B cell (primary cell): ENCODE data around the gene TMEM220. TPM values are rescaled to one million over a fixed set of nuclear protein-coding genes. Genes with fewer than 3 reads are reported as not detected.

ENCODE experiments used
- ATAC-seq: fragments of 200-7000 bp; cut with Tn5 transposase; one replicate; pipeline ENCODE4 v1.10.0; 2021; ENCODE audit warnings: low read depth, mild to moderate bottlenecking, moderate number of reproducible peaks, moderate library complexity
- CTCF ChIA-PET: fragments of 350-600 bp; sonication (Branson Sonifier 250); formaldehyde crosslinking; loops from one replicate; lab custom pipeline; 2021; ENCODE audit warnings: antibody characterized with exemption, inconsistent platforms; lab: Charles Lee
- POLR2A ChIA-PET: fragments of 350-600 bp; sonication (Branson Sonifier 250); formaldehyde crosslinking; loops from one replicate; lab custom pipeline; 2021; ENCODE audit warnings: antibody characterized with exemption; lab: Charles Lee
- DNase-seq: peaks from one replicate; pipeline ENCODE4 v3.0.0; 2013
- H2AFZ ChIP-seq: 2 replicates; pipeline ENCODE4 v1.6.1; 2012; ENCODE audit warnings: mild to moderate bottlenecking, low read depth, low read length; ENCODE audit not compliant: insufficient read depth, poor library complexity, severe bottlenecking
- H3K27ac ChIP-seq, 2 donors: 1 replicate in 1 of 2; 2 replicates in 1 of 2; pipeline ENCODE4 v1.5.1; 2012 to 2013; ENCODE audit warnings: low read length in 2 of 2, mild to moderate bottlenecking in 2 of 2, moderate library complexity in 1 of 2
- H3K27me3 ChIP-seq, 4 experiments: fragments of 200-600 bp in 1 of 4; sonication (generic) in 1 of 4; replicated peaks in 1 of 4; 1 replicate in 2 of 4; 2 replicates in 2 of 4; pipeline versions ENCODE4 v1.6.1 to v1.7.0; 2013 to 2016; ENCODE audit warnings: low read length in 3 of 4, mild to moderate bottlenecking in 2 of 4, mixed read lengths in 1 of 4, moderate library complexity in 1 of 4; ENCODE audit not compliant: insufficient read depth in 4 of 4, control insufficient read depth in 3 of 4; ENCODE audit errors: control extremely low read depth in 1 of 4
- H3K36me3 ChIP-seq, 2 experiments: replicated peaks in 1 of 2; 1 replicate in 1 of 2; 2 replicates in 1 of 2; pipeline versions ENCODE4 v1.6.1 to v1.7.1; 2013; ENCODE audit warnings: low read length in 1 of 2; ENCODE audit not compliant: insufficient read depth in 2 of 2, control insufficient read depth in 1 of 2; ENCODE audit errors: control extremely low read depth in 1 of 2, extremely low read depth in 1 of 2
- H3K4me1 ChIP-seq, 2 donors: fragments of 200-600 bp in 1 of 2; sonication (generic) in 1 of 2; 1 replicate in 1 of 2; 2 replicates in 1 of 2; pipeline versions ENCODE4 v1.5.1 to v1.6.1; 2013 to 2017; ENCODE audit warnings: low read length in 2 of 2; ENCODE audit not compliant: control insufficient read depth in 2 of 2, insufficient read depth in 2 of 2
- H3K4me2 ChIP-seq: replicated peaks from 2 replicates; pipeline ENCODE3; 2012; ENCODE audit warnings: mild to moderate bottlenecking, low read depth, low read length; ENCODE audit not compliant: poor library complexity, severe bottlenecking
- H3K4me3 ChIP-seq, 5 experiments: fragments of 200-600 bp in 1 of 5; sonication (generic) in 1 of 5; 1 replicate in 3 of 5; 2 replicates in 2 of 5; pipeline versions ENCODE4 v1.5.1 to v1.7.0; 2011 to 2016; ENCODE audit warnings: low read length in 4 of 5, mild to moderate bottlenecking in 4 of 5, low read depth in 2 of 5, control low read depth in 1 of 5, moderate library complexity in 1 of 5; ENCODE audit not compliant: insufficient read depth in 1 of 5; ENCODE audit errors: control extremely low read depth in 1 of 5, extremely low read depth in 1 of 5
- H3K79me2 ChIP-seq: fragments of 200-600 bp; sonication (generic); one replicate; pipeline ENCODE4 v1.6.0; 2016; ENCODE audit warnings: low read length; ENCODE audit not compliant: control insufficient read depth, insufficient read depth
- H3K9ac ChIP-seq: fragments of 200-600 bp; sonication (generic); 2 replicates; pipeline ENCODE4 v1.6.1; 2017; ENCODE audit warnings: mild to moderate bottlenecking, low read length, moderate library complexity
- H3K9me3 ChIP-seq, 3 donors: one replicate each; pipeline versions ENCODE4 v1.6.1 to v1.7.1; 2013; ENCODE audit warnings: low read length in 2 of 3; ENCODE audit not compliant: control insufficient read depth in 2 of 3, insufficient read depth in 1 of 3; ENCODE audit errors: control extremely low read depth in 1 of 3
- H4K20me1 ChIP-seq: 2 replicates; pipeline ENCODE4 v1.6.0; 2012; ENCODE audit warnings: mild to moderate bottlenecking, low read length; ENCODE audit not compliant: insufficient read depth, control insufficient read depth, poor library complexity, severe bottlenecking
- H3K27ac Mint-ChIP-seq: one replicate; pipeline ENCODE4 v1.8.0; 2021; ENCODE audit warnings: mixed read lengths
- H3K27me3 Mint-ChIP-seq: one replicate; pipeline ENCODE4 v1.8.0; 2021; ENCODE audit warnings: mixed read lengths
- H3K4me1 Mint-ChIP-seq: one replicate; pipeline ENCODE4 v1.8.0; 2021; ENCODE audit warnings: mixed read lengths
- H3K4me3 Mint-ChIP-seq: one replicate; pipeline ENCODE4 v1.8.0; 2021; ENCODE audit warnings: mixed read lengths
- H3K9me3 Mint-ChIP-seq: one replicate; pipeline ENCODE4 v1.8.0; 2022; ENCODE audit warnings: mixed read lengths; ENCODE audit not compliant: insufficient read depth
- EZH2 ChIP-seq: IDR thresholded peaks from 2 replicates; pipeline ENCODE4 v1.6.1; 2012; ENCODE audit warnings: borderline replicate concordance, low read depth, mild to moderate bottlenecking, moderate library complexity, low read length; ENCODE audit not compliant: insufficient read depth, poor library complexity, severe bottlenecking
- WGBS: methylation state at CpG from one replicate; pipeline ENCODE4 v1.1.5; 2013; ENCODE audit warnings: missing lambda C conversion rate; ENCODE audit not compliant: insufficient coverage; 5-methylcytosine and 5-hydroxymethylcytosine counted together
- intact Hi-C: fragments of 100-400 bp; cut with micrococcal nuclease; formaldehyde crosslinking; loops from one replicate; pipeline ENCODE4 v1.10.0; 2022
- polyA plus RNA-seq: library from polyadenylated mRNA; depleted of rRNA; stranded (reverse); fragments of >200 nt; gene quantifications from 2 replicates; pipeline ENCODE4 v1.2.3, GENCODE V29; 2012
- total RNA-seq, 2 donors: library from RNA; stranded (reverse); fragments of 120-200 nt in 1 of 2; gene quantifications; 1 replicate in 1 of 2; 2 replicates in 1 of 2; pipeline versions ENCODE4 v1.2.3 to v1.2.4, GENCODE V29; 2013 to 2022
- TF ChIP-seq, protein P1 (sequence below): fragments of 200-600 bp; IDR thresholded peaks from one replicate; pipeline ENCODE4 v1.8.0; 2022; ENCODE audit warnings: antibody characterized with exemption, mild to moderate bottlenecking

TMEM220 gene
- total and polyA plus RNA-seq, 2 donors (not counting 1 experiment from before 2014, with no cell fraction given): 2.9 to 7.4 TPM

DNA sequence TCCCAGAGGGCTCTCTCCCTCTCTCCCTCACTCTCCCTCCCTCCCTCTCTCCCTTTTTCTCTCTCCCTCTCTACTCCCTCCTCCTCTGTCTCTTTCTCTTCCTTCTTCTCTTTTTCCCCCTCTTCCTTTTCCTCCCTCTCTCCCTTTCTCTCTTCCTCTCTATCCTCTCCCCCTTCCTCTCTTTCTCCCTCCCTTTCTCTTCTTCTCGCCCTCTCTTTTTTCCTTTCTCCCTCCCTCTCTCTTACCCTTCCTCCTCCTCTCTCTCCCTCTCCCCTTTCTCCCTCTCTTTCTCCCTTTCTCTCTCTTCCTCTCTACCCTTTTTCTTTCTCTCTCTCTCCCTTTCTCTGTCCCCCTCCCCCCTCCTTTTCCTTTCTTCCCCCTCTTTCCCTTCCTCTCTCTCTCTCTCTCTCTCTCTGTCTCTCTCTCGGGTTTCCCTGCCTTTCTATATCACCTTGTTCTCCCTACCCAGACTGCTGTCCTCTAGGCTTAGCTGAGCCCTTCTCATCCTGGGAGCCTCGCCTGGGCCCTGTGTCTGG, 25.8 kb upstream of the TMEM220 start:
- no peak for DNase-seq
- no peaks in the 10 kb centered on the region for H3K9me3 Mint-ChIP-seq
- intact Hi-C loops: no loop called here
- Histone ChIP-seq H3K4me1 (no peaks in the 10 kb centered on the region), H3K79me2 (no peaks in the 10 kb centered on the region), H3K9me3 (no peaks in the 10 kb centered on the region), H3K36me3 (no peaks in the 10 kb centered on the region), H2AFZ (no peak overlapping the region), H3K27me3 (no peaks in the 10 kb centered on the region), H3K4me2 (no peak overlapping the region), H3K27ac (no peak overlapping the region), H3K4me3 (no peak overlapping the region), H3K9ac (no peak overlapping the region), H4K20me1 (no peaks in the 10 kb centered on the region)
- ChIA-PET CTCF (no interaction called here), POLR2A (no interaction called here)
- H3K27me3 Mint-ChIP-seq: no peaks in the 10 kb centered on the region
- no peak overlapping the region for H3K27ac Mint-ChIP-seq
- WGBS: 85% methylated on average over 3 of the region's 3 CpGs
- no peak for ATAC-seq
- no peaks in the 10 kb centered on the region for H3K4me1 Mint-ChIP-seq
- TF ChIP-seq EZH2: no peak
- TF ChIP-seq, protein P1, sequence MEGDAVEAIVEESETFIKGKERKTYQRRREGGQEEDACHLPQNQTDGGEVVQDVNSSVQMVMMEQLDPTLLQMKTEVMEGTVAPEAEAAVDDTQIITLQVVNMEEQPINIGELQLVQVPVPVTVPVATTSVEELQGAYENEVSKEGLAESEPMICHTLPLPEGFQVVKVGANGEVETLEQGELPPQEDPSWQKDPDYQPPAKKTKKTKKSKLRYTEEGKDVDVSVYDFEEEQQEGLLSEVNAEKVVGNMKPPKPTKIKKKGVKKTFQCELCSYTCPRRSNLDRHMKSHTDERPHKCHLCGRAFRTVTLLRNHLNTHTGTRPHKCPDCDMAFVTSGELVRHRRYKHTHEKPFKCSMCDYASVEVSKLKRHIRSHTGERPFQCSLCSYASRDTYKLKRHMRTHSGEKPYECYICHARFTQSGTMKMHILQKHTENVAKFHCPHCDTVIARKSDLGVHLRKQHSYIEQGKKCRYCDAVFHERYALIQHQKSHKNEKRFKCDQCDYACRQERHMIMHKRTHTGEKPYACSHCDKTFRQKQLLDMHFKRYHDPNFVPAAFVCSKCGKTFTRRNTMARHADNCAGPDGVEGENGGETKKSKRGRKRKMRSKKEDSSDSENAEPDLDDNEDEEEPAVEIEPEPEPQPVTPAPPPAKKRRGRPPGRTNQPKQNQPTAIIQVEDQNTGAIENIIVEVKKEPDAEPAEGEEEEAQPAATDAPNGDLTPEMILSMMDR: no peak
- H3K4me3 Mint-ChIP-seq: no peak overlapping the region

DNA sequence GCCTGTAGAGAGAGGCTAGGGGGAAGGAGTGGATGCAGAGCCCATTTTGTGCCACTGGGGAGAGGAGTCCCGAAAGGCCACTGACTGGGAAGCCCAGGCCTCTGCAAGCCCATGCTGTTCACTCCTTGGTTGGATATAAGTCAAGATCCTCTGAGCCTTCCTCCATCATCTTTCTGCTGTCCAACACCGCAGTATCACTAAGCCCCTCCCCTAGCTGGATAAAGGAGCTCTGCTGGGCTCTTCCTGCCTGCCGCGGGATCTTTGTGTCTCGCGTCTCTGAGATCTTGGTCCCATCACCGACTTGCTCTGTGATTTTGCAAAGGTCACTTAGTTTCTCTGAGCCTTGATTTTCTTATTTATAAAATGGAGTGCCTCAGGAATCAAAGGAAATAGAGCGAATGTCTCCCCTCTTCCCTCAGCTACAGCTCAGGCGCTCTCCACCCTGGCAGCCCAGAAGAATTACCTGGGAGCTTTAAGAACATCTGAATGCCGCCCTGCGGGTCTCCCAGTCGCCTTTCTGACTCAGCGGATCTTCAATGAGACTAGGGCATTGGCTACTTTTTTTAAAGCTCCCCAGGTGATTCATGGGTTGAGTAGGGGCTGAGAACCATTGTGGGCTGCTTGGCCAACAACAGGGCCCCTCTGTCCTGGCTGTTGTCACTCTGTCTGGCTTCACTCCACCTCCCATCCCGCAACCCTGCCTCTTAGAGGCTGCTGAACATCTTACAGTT, 25.2 kb upstream of the TMEM220 start:
- WGBS: 93% methylated on average over 14 of the region's 14 CpGs
- POLR2A ChIA-PET: no interaction called here

More for the DNA sequence above, 25.2 kb upstream of the TMEM220 start:
- H3K27ac Mint-ChIP-seq: no peak overlapping the region
- H3K4me3 Mint-ChIP-seq: no peak overlapping the region
- H3K36me3 ChIP-seq: no peaks in the 10 kb centered on the region
- H3K27me3 Mint-ChIP-seq: no peaks in the 10 kb centered on the region
- intact Hi-C loops: no loop called here
- ATAC-seq (no peak), DNase-seq (no peak)
- no peaks in the 10 kb centered on the region for H4K20me1 ChIP-seq
- H3K79me2 ChIP-seq: no peaks in the 10 kb centered on the region
- H3K4me1 Mint-ChIP-seq: no peaks in the 10 kb centered on the region
- no peaks in the 10 kb centered on the region for H3K9me3 Mint-ChIP-seq
- no peak overlapping the region for H2AFZ ChIP-seq
- no peak overlapping the region for H3K27ac ChIP-seq
- CTCF ChIA-PET: no interaction called here
- no peak overlapping the region for H3K9ac ChIP-seq
- no peak overlapping the region for H3K4me2 ChIP-seq
- no peak overlapping the region for H3K4me3 ChIP-seq
- H3K4me1 ChIP-seq: no peaks in the 10 kb centered on the region
- TF ChIP-seq, protein P1: no peak
- no peak for TF ChIP-seq EZH2
- H3K9me3 ChIP-seq: no peaks in the 10 kb centered on the region
- H3K27me3 ChIP-seq: no peaks in the 10 kb centered on the region
